HCT116 (cell line): ENCODE results near the gene ATAD3A. TPM values are rescaled to one million over a fixed set of nuclear protein-coding genes. Genes with fewer than 3 reads are reported as not detected.

Experiments
- ATAC-seq: fragments of 200-7000 bp; cut with Tn5 transposase; 2 replicates; pipeline ENCODE4 v1.9.1; 2020; ENCODE audit warnings: mild to moderate bottlenecking, moderate library complexity
- BruUV-seq: library from RNA; stranded (reverse); fragments of 400-500 nt; replicated peaks from 2 replicates; lab custom pipeline; 2021; lab: Mats Ljungman, UMichigan
- CTCF ChIA-PET: fragments of 300-600 bp; sonication (Branson Sonifier 250); formaldehyde crosslinking; loops from one replicate; lab custom pipeline; 2021; ENCODE audit warnings: antibody characterized with exemption; lab: Charles Lee
- POLR2A ChIA-PET: fragments of 300-600, 350-600 bp; sonication (Branson Sonifier 250); formaldehyde crosslinking; loops from one replicate; lab custom pipeline; 2021; ENCODE audit warnings: antibody characterized with exemption; lab: Charles Lee
- RAD21 ChIA-PET, 2 experiments: fragments of 300-600 bp; sonication (Branson Sonifier 250); formaldehyde crosslinking; loops; one replicate each; lab custom pipeline; 2023; ENCODE audit warnings: low total read pairs in 2 of 2; ENCODE audit not compliant: uncharacterized antibody in 2 of 2, unreplicated experiment in 2 of 2, low non-redundant PET in 1 of 2; lab: Charles Lee
- DNase-seq: peaks from one replicate; pipeline ENCODE4 v3.0.0-alpha.2; 2010; ENCODE audit warnings: low read depth, low spot score
- H2AFZ ChIP-seq: fragments of 200-600 bp; shearing (Covaris generic), sonication (generic); 2 replicates; pipeline ENCODE4 v1.6.1; 2017; ENCODE audit warnings: low read depth, mixed run types, mixed read lengths, antibody characterized with exemption, low read length; ENCODE audit not compliant: poor library complexity, severe bottlenecking
- H3K27ac ChIP-seq: 2 replicates; pipeline ENCODE4 v1.5.1; 2012; ENCODE audit warnings: low read depth, low read length
- H3K27me3 ChIP-seq: fragments of 200-600 bp; sonication (generic); 2 replicates; pipeline ENCODE4 v1.6.1; 2016; ENCODE audit warnings: mixed run types, low read length, mixed read lengths; ENCODE audit not compliant: insufficient read depth
- H3K36me3 ChIP-seq, 2 experiments: fragments of 200-500 bp in 1 of 2; fragments of 200-600 bp in 1 of 2; sonication (Bioruptor generic) in 1 of 2; sonication (generic) in 1 of 2; 2 replicates each; pipeline versions ENCODE4 v1.5.1 to v1.6.1; 2014 to 2016; ENCODE audit warnings: low read length in 2 of 2, inconsistent platforms in 1 of 2, mixed read lengths in 1 of 2, mixed run types in 1 of 2; ENCODE audit not compliant: insufficient read depth in 2 of 2, control insufficient read depth in 1 of 2
- H3K4me1 ChIP-seq, 2 experiments: fragments of 200-600 bp in 1 of 2; sonication (generic) in 1 of 2; 2 replicates each; pipeline versions ENCODE4 v1.5.1 to v1.6.1; 2012 to 2017; ENCODE audit warnings: low read length in 2 of 2, inconsistent platforms in 1 of 2, mild to moderate bottlenecking in 1 of 2, mixed read lengths in 1 of 2, mixed run types in 1 of 2, moderate library complexity in 1 of 2; ENCODE audit not compliant: insufficient read depth in 2 of 2, control insufficient read depth in 1 of 2
- H3K4me2 ChIP-seq: fragments of 200-600 bp; sonication (generic); 2 replicates; pipeline ENCODE4 v1.6.1; 2017; ENCODE audit warnings: mixed run types, low read length, mixed read lengths
- H3K4me3 ChIP-seq, 2 experiments: fragments of 200-600 bp in 1 of 2; sonication (generic) in 1 of 2; replicated peaks in 1 of 2; 2 replicates each; pipeline ENCODE4 v1.5.1; 2011 to 2016; ENCODE audit warnings: low read length in 2 of 2, control low read depth in 1 of 2, low read depth in 1 of 2, mild to moderate bottlenecking in 1 of 2, mixed read lengths in 1 of 2, mixed run types in 1 of 2
- H3K79me2 ChIP-seq: fragments of 200-600 bp; sonication (generic); 2 replicates; pipeline ENCODE4 v1.6.1; 2017; ENCODE audit warnings: mild to moderate bottlenecking, mixed run types, low read length, moderate library complexity, mixed read lengths; ENCODE audit not compliant: insufficient read depth
- H3K9ac ChIP-seq: fragments of 200-600 bp; sonication (generic); 2 replicates; pipeline ENCODE4 v1.6.1; 2016; ENCODE audit warnings: low read length, mixed read lengths
- H3K9me2 ChIP-seq: fragments of 200-600 bp; sonication (generic), shearing (Covaris generic); 2 replicates; pipeline ENCODE4 v1.6.1; 2017; ENCODE audit warnings: mixed run types, mild to moderate bottlenecking, moderate library complexity; ENCODE audit not compliant: insufficient read depth
- H3K9me3 ChIP-seq, 2 experiments: fragments of 200-500 bp in 1 of 2; fragments of 200-600 bp in 1 of 2; sonication (Bioruptor generic) in 1 of 2; sonication (generic) in 1 of 2; 2 replicates each; pipeline ENCODE4 v1.6.1; 2014 to 2017; ENCODE audit warnings: low read length in 2 of 2, mixed read lengths in 2 of 2, inconsistent platforms in 1 of 2, low read depth in 1 of 2, mild to moderate bottlenecking in 1 of 2, mixed run types in 1 of 2, moderate library complexity in 1 of 2; ENCODE audit not compliant: control insufficient read depth in 1 of 2, insufficient read depth in 1 of 2
- H4K20me1 ChIP-seq: fragments of 200-600 bp; sonication (generic), shearing (Covaris generic); 2 replicates; pipeline ENCODE4 v1.6.1; 2017; ENCODE audit warnings: mixed run types, mild to moderate bottlenecking, moderate library complexity; ENCODE audit not compliant: insufficient read depth
- CTCF ChIP-seq, 3 experiments: fragments of 200-600 bp in 1 of 3; sonication (generic) in 1 of 3; IDR thresholded peaks in 2 of 3; conservative IDR thresholded peaks in 1 of 3; 2 replicates each; pipeline ENCODE4 v1.5.1; 2012 to 2017; ENCODE audit warnings: low read depth in 2 of 3, low read length in 2 of 3, antibody characterized with exemption in 1 of 3, borderline replicate concordance in 1 of 3, control low read depth in 1 of 3, mild to moderate bottlenecking in 1 of 3, mixed read lengths in 1 of 3, mixed run types in 1 of 3, moderate library complexity in 1 of 3; ENCODE audit not compliant: insufficient read depth in 1 of 3
- EGR1 ChIP-seq: IDR thresholded peaks from 2 replicates; pipeline ENCODE4 v1.6.1; 2012; ENCODE audit warnings: low read depth
- ELF1 ChIP-seq: IDR thresholded peaks from 2 replicates; pipeline ENCODE4 v1.6.1; 2012; ENCODE audit warnings: low read depth, borderline replicate concordance
- FOSL1 ChIP-seq: IDR thresholded peaks from 2 replicates; pipeline ENCODE4 v1.6.1; 2012; ENCODE audit warnings: low read depth
- JUND ChIP-seq: IDR thresholded peaks from 2 replicates; pipeline ENCODE4 v1.6.1; 2012
- MAX ChIP-seq: IDR thresholded peaks from 2 replicates; pipeline ENCODE4 v1.6.1; 2012
- POLR2A ChIP-seq: IDR thresholded peaks from 2 replicates; pipeline ENCODE4 v1.7.0; 2011; ENCODE audit warnings: borderline replicate concordance; ENCODE audit not compliant: insufficient read depth, insufficient read length; ENCODE audit errors: extremely low read depth
- POLR2AphosphoS5 ChIP-seq: IDR thresholded peaks from 2 replicates; pipeline ENCODE4 v1.6.1; 2011; ENCODE audit warnings: mild to moderate bottlenecking, low read depth, low read length, moderate library complexity
- RAD21 ChIP-seq: IDR thresholded peaks from 2 replicates; pipeline ENCODE4 v1.6.1; 2012; ENCODE audit warnings: low read depth, mild to moderate bottlenecking
- SIN3A ChIP-seq: IDR thresholded peaks from 2 replicates; pipeline ENCODE4 v1.6.1; 2012; ENCODE audit warnings: low read depth
- SP1 ChIP-seq: IDR thresholded peaks from 2 replicates; pipeline ENCODE4 v1.6.1; 2012; ENCODE audit warnings: low read depth
- SRF ChIP-seq: IDR thresholded peaks from 2 replicates; pipeline ENCODE4 v1.6.1; 2012; ENCODE audit warnings: low read depth
- YY1 ChIP-seq: IDR thresholded peaks from 2 replicates; pipeline ENCODE4 v1.6.1; 2011; ENCODE audit warnings: low read length, low read depth, moderate library complexity, mild to moderate bottlenecking; ENCODE audit not compliant: insufficient replicate concordance; ENCODE audit errors: extremely low read depth
- ZFX ChIP-seq: fragments of 450-650 bp; IDR thresholded peaks from 2 replicates; pipeline ENCODE4 v1.6.1; 2017
- ZNF274 ChIP-seq: fragments of 200-500 bp; sonication (Bioruptor generic); IDR thresholded peaks from 2 replicates; pipeline ENCODE4 v1.6.1; 2014; ENCODE audit warnings: mild to moderate bottlenecking, low read depth, low read length, inconsistent platforms
- intact Hi-C: fragments of 100-400 bp; cut with micrococcal nuclease; formaldehyde crosslinking; loops from 2 replicates; pipeline ENCODE4 v1.10.0; 2022
- total RNA-seq: library from RNA; stranded (reverse); gene quantifications from one replicate; pipeline ENCODE4 v1.2.1, GENCODE V29; 2021; ENCODE audit not compliant: unreplicated experiment

Gene ATAD3A
- total RNA-seq, 1 experiment from 2014 or later, result 92.3 TPM

- DNase-seq (peak; percentile 86), ATAC-seq (peak; percentile 94)
- peak within 1 kb of the TSS; percentile 82 for H3K27ac ChIP-seq
- BruUV-seq, result no TSS peak
- H3K79me2 ChIP-seq, result peaks cover 53% of the 10 kb centered on the region
- intact Hi-C loops, result no loop called here
- TF ChIP-seq POLR2AphosphoS5 (peak; percentile 56; the same call in 1 of the 2 replicates), ELF1 (no peak), EGR1 (peak; percentile 42; the same call in 1 of the 2 replicates), ZNF274 (no peak), CTCF (IDR thresholded peaks at IDR 0.05 in 2 of 3, conservative IDR thresholded peaks at IDR 0.05 in 1 of 3; ENCODE audit: borderline replicate concordance in 1 of 3, insufficient read depth in 1 of 3, low read depth in 2 of 3, low read length in 2 of 3) (no peak), POLR2A (peak; percentile 42), JUND (no peak), SRF (peak; percentile 90), RAD21 (no peak), FOSL1 (no peak), ZFX (0 out of 2 replicates have a peak, but pooled peaks have one; percentile 8), MAX (peak; percentile 97), YY1 (peak; percentile 57), SIN3A (peak; percentile 85), SP1 (peak; percentile 96)
- no peak within 1 kb of the TSS for H2AFZ ChIP-seq
- peak within 1 kb of the TSS; percentile 81 for H3K9ac ChIP-seq
- peaks cover 0 to 7% of the 10 kb centered on the region in 2 experiments; a peak in 1 of 4 replicates for H3K36me3 ChIP-seq
- no peaks in the 10 kb centered on the region for H3K27me3 ChIP-seq
- no peaks in the 10 kb centered on the region for H3K9me2 ChIP-seq
- H3K9me3 ChIP-seq, result no peaks in the 10 kb centered on the region
- ChIA-PET POLR2A (no interaction called here), RAD21 (no interaction called here), CTCF (no interaction called here)
- peaks cover 5% of the 10 kb centered on the region; the same call in 1 of the 2 replicates for H4K20me1 ChIP-seq
- peak within 1 kb of the TSS; percentile 86 for H3K4me2 ChIP-seq
- H3K4me1 ChIP-seq, result peaks cover 12 to 20% of the 10 kb centered on the region in 2 experiments; a peak in 3 of 4 replicates
- peak within 1 kb of the TSS; percentile 75 to 92 for H3K4me3 ChIP-seq
Observed at GRCh38 chr1:1471389-1472052, 40.4 kb upstream of the ATAD3A start, which contains the start of gene ATAD3B. TSS of gene ATAD3B (plus strand) at chr1:1471765. CDS start at chr1:1471885, 120 bp downstream.
